ENCODE results near the gene KRT79. TPM values are rescaled to one million over a fixed set of nuclear protein-coding genes. Genes with fewer than 3 reads are reported as not detected.

KRT79 gene
- total RNA-seq, 1 donor from 2014 or later: 0.10 TPM

- TF ChIP-seq CTCF (IDR thresholded peaks at IDR 0.05): no peak
- no peaks in the 10 kb centered on the region for H3K27me3 Mint-ChIP-seq (ENCODE audit: low read depth)
- H3K36me3 Mint-ChIP-seq (ENCODE audit: low read depth): no peaks in the 10 kb centered on the region
- H3K4me3 Mint-ChIP-seq (ENCODE audit: unreplicated experiment): no peak overlapping the region
- no peak for DNase-seq (ENCODE audit: low spot score)
- H3K9me3 Mint-ChIP-seq (ENCODE audit: low read depth): no peaks in the 10 kb centered on the region
- no peak overlapping the region for H3K27ac Mint-ChIP-seq (ENCODE audit: unreplicated experiment)
- peaks cover 65% of the 10 kb centered on the region for H3K4me1 Mint-ChIP-seq (ENCODE audit: low read depth)
Observed at GRCh38 chr12:52876372-52876771, 42.3 kb upstream of the KRT79 start.

DNA sequence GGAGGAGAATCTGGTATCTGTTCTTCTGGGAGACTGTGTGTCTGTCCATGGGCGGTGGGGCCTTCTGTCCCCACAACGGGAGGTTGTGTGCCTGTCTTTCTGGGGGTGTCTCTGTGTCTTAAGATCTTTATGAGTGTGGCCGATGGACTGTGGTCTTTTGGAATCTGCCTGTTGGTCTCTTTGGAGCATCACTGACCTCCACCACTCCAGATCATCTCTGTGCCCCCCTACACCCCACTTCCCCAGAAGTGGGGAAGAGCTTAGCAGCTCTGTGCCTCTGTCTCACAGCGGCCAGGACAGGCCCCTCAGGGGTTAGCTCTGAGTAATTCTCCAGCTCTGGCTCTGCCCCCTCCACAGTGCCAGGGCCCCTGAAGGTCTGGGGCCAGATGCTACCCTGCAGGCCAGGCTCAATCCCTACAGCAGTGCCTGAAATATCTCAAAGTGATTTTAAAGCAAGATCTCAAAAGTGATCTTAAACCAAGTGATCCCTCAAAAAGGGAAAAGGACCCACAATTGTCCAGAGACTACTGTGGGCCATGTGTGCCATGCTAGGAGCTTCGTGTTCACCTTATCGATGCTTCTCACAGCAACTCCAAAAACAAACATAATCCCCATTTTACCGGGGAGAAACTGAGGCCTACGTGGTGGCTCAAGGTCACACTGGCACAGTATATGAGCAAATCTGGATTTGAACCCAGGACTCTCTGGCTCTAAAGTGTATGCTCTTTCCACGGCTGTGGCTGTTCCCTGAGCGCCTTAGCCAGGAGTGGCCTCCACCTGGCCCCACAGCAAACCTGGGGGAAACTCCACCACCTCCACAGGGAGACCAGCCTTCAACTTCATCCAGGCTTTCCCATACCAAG is 40.7 kb upstream of the KRT79 start:
- Mint-ChIP-seq H3K27me3 (ENCODE audit: low read depth) (no peaks in the 10 kb centered on the region), H3K9me3 (ENCODE audit: low read depth) (no peaks in the 10 kb centered on the region), H3K4me1 (ENCODE audit: low read depth) (peaks cover 76% of the 10 kb centered on the region), H3K4me3 (ENCODE audit: unreplicated experiment) (peak overlapping the region; percentile 58), H3K27ac (ENCODE audit: unreplicated experiment) (peak overlapping the region; percentile 99), H3K36me3 (ENCODE audit: low read depth) (no peaks in the 10 kb centered on the region)
- DNase-seq (ENCODE audit: low spot score): no peak
- TF ChIP-seq CTCF (IDR thresholded peaks at IDR 0.05): no peak

- peaks cover 73% of the 10 kb centered on the region for H3K4me1 Mint-ChIP-seq (ENCODE audit: low read depth)
- DNase-seq (ENCODE audit: low spot score): no peak
- H3K27me3 Mint-ChIP-seq (ENCODE audit: low read depth): no peaks in the 10 kb centered on the region
- peak overlapping the region; percentile 58 for H3K4me3 Mint-ChIP-seq (ENCODE audit: unreplicated experiment)
- no peak for TF ChIP-seq CTCF (IDR thresholded peaks at IDR 0.05)
- no peaks in the 10 kb centered on the region for H3K36me3 Mint-ChIP-seq (ENCODE audit: low read depth)
- peak overlapping the region; percentile 99 for H3K27ac Mint-ChIP-seq (ENCODE audit: unreplicated experiment)
- no peaks in the 10 kb centered on the region for H3K9me3 Mint-ChIP-seq (ENCODE audit: low read depth)
Observed at GRCh38 chr12:52873832-52874572, 39.9 kb upstream of the KRT79 start.

- no peak for DNase-seq (ENCODE audit: low spot score)
- Mint-ChIP-seq H3K4me1 (ENCODE audit: low read depth) (peaks cover 68% of the 10 kb centered on the region), H3K27me3 (ENCODE audit: low read depth) (no peaks in the 10 kb centered on the region), H3K4me3 (ENCODE audit: unreplicated experiment) (peak overlapping the region; percentile 54), H3K36me3 (ENCODE audit: low read depth) (no peaks in the 10 kb centered on the region), H3K9me3 (ENCODE audit: low read depth) (no peaks in the 10 kb centered on the region), H3K27ac (ENCODE audit: unreplicated experiment) (peak overlapping the region; percentile 98)
- TF ChIP-seq CTCF (IDR thresholded peaks at IDR 0.05): no peak
Observed at GRCh38 chr12:52873513-52873831, 39.4 kb upstream of the KRT79 start.

DNA sequence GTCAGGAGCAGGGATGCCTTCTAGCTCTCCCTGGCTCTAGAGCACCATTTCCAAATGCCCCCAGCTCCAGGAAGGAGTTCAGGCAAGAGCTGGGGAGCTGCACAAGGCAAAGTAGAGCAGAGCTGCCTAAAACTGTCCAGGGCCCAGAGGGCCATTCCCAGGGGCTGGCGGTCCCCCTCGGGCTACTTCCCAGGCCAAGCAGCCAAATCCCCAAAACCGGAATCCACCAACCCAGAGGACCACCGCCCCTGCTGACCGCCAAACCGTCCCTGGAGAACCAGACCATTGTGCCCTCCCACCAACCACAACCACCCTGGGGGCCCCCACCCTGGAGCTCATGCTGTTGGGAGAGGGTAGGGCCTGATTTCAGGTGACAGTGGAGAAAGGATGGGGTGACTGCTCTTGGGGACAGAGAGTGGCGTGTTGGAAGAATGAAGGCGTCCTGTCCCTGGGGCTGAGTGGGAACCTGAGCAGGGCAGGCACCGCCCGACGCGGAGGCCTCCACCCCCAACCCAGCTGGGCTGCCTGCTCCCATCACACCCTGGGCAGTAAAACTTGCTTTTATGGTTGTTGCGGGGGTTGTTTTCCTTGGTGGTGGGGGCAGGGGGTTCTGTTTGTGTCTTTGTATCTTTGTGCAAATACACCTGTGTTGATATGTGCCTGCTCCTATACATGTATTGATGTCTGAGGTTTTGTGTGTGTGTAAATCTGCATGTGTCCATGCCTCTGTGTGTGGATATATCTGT is 38.7 kb upstream of the KRT79 start:
- peaks cover 64% of the 10 kb centered on the region for H3K4me1 Mint-ChIP-seq (ENCODE audit: low read depth)
- H3K4me3 Mint-ChIP-seq (ENCODE audit: unreplicated experiment): no peak overlapping the region
- no peaks in the 10 kb centered on the region for H3K9me3 Mint-ChIP-seq (ENCODE audit: low read depth)
- DNase-seq (ENCODE audit: low spot score): no peak
- H3K27me3 Mint-ChIP-seq (ENCODE audit: low read depth): no peaks in the 10 kb centered on the region
- H3K27ac Mint-ChIP-seq (ENCODE audit: unreplicated experiment): peak overlapping the region; percentile 98
- H3K36me3 Mint-ChIP-seq (ENCODE audit: low read depth): no peaks in the 10 kb centered on the region
- TF ChIP-seq CTCF (IDR thresholded peaks at IDR 0.05): no peak

All from chondrocyte (in vitro differentiated cells).